ENCODE measurements around the gene GINS2.

GINS2 gene

DNA sequence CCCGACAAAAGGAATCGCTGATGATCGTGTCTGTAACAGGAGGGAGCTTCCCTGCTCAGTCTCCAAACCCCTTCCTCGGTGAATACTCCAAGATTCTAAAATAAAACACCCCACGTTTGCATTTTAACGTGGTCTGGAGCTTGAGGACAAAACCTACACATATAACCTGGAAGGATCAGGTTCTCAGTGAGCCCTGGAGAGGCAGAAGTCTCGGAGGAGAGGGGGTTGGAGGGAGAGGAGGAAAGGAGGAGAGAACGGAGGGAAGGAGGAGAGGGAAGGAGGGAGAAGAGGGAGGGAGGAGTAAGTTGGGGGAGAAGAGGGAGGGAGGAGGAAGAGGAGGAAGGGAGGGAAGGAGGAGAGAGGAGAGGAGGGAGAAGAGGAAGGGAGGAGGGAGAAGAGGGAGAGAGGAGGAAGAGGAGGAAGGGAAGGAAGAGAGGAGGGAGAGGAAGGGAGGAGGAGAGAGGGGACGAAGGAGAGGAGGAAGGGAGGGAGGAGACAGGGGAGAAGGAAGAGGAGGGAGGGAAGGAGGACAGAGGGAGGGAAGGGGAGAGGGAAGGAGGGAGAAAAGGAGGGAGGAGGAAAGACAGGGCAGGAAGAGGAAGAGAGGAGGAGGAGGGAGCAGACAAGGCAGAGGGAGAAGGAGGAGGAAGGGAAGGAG lies 27.4 kb upstream of the GINS2 start:
- DNase-seq (ENCODE audit: low spot score) = no peak

DNA sequence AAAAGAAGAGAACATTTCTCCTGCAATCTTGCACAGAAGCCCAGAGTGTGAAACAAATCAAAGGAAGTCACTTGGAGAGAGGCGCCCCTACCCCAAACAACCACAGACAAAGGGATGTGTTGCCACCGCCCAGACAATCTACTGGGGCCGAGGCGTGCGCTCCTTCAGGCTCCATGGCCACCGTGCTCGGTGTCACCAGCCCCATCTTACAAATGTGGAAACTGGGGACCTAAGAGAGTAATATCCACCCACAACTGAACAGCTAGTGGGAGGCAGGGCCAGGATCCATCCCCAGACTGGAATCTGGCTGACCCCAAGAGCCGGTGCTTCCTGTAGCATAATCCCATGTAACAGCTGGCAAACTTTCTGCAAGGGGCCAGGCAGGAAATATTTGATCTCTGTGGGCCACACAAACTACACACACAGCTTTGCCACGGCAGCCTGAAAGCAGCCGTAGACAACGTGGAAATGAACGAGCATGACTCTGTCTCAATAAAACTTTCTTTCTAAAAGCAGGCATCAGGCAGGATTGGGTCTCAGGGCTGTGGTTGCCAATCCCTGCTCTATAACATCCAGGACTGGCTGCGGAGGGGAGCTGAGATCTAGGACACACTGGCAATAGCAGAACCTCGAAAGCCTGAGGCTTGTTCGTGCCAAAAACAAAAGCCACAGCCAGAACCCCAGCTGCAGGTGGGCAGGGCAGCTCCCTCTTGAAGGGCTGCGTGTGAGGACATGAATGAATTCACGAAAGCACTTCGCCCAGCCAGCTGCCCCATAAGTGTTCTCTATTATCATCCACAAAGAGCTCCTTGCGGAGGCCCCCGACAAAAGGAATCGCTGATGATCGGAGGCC lies 26.6 kb upstream of the GINS2 start:
- DNase-seq (ENCODE audit: low spot score) = no peak

DNA sequence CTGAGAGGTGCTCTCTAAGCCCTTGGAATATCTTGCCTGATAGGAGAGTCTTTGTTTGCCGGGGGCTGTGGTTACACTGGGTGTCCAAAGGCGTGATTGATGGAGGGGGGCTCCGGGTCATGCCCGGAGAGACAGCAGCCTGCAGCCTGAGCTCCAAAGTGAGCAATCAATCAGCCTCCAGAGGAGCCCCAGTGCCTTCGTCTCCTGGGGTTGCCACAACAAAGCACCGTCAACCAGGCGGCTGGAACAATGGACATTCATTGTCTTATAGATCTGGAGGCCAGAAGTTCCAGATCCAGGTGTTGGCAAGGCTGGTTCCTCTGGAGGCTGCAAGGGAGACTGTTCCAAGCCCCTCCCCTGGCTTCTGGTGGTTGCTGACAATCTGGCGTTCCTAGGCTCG lies 24.0 kb upstream of the GINS2 start:
- no peak for DNase-seq (ENCODE audit: low spot score)

DNA sequence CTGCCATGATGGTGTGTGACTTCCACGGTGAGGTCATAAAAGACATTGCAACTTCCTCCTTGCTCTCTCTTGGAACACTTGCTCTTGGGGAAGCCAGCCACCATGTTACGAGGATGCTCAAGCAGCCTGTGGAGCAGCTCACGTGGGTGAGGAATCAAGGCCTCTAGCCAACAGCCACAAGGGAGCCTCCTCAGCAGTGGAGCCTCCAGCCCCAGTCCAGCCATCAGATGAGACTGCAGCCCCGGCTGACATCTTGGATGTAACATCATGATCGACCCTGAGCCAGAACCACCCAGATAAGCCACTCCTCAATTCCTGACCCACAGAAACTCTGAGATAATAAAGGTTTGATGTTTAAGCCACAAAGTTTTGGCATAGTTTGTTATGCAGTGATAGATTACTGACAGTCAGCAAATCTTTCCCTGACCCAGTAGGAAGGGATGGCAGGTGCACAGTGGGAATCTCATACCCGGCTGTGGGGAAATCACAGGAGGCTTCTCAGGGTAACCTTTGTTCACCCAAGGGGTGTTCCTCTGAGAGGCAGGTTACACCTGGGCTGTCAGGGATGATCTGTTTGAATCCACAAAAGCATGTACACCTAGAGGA lies 23.3 kb upstream of the GINS2 start:
- DNase-seq (ENCODE audit: low spot score) = no peak

DNA sequence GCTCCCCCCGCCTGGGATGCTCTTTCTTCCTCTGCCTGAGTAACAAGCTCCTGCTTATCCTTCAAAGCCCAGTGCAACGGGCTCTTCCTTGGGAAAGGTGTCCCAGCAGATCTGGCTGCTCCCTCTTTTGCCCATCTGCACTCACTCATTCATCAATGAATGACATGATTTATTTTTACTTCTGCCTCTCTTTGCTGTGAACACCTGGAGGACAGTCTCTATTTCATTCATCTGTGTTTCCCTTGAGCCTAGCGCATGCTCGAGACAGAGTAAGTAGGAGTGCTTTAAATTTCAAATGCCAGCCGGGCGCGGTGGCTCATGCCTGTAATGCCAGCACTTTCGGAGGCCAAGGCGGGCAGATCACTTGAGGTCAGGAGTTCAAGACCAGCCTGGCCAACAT lies 22.0 kb upstream of the GINS2 start:
- DNase-seq (ENCODE audit: low spot score) = no peak

DNA sequence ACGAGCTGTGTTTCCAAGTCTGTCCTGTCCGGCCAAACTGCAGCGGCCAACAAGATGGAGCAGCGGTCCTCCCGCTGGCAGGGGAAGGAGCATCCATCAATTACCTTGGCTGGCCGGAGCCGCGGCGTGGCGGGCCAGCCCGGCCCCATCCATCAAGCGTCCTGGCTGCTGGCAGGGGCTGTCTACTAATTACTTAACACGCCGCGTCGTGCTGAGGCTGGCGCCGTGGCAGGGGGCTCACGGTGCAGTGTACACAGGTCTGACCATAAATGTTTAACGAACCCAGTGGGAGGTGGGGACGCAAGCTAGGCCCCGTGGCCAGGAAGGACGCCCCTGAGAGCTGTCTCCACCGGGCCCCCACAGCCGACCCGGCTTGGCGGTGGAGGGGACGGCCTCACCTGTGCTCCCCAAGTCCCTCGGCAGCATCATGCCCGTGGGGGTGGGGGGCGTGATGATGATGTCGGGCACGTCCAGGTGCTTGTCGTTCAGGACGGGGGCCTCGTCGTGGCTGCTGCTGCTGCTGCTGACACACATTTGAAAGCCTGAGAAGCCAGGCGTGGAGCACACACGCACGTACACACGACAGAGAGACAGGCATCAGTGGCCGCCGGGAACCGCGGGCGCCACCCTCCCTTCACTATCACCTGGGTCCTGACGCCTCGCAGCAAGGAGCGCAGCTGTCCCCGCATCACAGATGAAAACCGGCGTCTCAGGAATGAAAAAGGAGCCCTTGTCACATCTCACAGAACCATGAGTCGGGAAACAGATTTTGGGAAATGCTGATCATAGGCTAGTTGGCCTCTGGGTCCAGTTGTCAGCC lies 21.2 kb upstream of the GINS2 start:
- DNase-seq (ENCODE audit: low spot score) = no peak

DNA sequence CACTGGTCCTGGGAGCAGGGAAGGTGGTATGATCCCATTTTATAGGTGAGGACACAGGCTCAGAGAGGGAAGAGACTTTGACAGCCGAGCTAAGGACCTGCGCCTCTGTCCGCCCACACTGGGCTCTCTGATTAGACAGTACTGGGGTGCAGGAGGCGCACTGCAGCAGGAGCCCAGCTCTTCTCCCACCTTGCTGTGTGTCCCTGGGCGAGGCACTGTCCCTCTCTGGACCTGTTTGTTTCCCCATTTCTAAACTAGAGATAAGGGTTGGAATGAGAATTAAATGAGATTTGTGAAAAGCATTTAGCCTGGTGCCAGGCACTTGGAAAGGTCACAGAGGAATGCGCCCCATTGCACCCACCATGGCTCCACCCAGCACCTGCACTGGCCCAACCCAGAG lies 19.6 kb upstream of the GINS2 start:
- DNase-seq (ENCODE audit: low spot score) = no peak

DNA sequence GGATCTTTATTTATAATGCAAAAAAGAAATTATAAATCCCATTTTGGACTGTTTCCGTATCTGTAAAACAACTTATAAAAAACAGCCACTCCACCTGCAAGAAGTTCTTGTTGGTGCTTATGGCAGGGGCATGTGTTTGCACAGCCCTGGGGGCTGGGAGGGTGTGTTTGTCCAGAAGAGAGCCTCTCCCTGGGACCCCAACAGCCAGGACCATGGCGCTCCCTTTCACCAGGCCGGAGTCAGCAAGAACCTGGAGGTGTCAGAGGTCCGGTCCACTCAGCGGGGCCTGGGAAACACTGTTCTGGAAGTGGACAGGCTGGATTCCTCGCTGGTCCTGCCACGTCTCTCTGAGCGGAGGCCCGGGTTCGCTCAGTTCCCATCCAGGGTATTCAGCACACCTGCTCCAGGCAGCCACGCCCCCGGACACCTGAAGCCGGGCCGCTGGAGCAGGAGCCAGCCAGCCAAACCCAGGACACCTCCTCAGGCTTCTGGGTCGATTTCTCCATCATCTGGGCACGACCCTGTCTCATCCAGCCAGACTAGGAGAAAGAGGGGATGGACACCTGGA lies 18.9 kb upstream of the GINS2 start:
- DNase-seq (ENCODE audit: low spot score) = no peak

DNA sequence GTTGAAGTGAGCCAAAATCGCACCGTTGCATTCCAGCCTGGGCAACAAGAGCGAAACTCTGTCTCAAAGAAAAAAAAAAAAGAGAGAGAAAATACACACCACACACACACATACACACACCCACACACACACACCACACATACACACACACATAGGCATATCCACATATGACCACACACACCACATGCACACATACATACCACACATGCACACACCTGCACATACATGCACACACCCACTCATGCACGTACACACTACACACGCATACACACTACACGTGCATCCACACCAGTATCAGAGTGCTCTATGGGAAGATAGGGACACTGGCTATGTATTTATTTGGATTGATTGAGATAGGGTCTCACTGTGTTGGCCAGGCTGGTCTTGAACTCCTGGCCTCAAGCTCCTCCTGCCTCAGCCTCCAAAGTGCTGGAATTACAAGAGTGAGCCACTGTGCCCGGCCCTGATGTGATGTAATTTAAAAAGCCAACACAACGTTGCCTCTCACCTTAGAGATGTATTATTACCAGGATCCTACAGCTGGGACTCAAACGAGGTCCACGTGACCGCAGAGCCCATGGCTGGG lies 17.8 kb upstream of the GINS2 start:
- no peak for DNase-seq (ENCODE audit: low spot score)

DNA sequence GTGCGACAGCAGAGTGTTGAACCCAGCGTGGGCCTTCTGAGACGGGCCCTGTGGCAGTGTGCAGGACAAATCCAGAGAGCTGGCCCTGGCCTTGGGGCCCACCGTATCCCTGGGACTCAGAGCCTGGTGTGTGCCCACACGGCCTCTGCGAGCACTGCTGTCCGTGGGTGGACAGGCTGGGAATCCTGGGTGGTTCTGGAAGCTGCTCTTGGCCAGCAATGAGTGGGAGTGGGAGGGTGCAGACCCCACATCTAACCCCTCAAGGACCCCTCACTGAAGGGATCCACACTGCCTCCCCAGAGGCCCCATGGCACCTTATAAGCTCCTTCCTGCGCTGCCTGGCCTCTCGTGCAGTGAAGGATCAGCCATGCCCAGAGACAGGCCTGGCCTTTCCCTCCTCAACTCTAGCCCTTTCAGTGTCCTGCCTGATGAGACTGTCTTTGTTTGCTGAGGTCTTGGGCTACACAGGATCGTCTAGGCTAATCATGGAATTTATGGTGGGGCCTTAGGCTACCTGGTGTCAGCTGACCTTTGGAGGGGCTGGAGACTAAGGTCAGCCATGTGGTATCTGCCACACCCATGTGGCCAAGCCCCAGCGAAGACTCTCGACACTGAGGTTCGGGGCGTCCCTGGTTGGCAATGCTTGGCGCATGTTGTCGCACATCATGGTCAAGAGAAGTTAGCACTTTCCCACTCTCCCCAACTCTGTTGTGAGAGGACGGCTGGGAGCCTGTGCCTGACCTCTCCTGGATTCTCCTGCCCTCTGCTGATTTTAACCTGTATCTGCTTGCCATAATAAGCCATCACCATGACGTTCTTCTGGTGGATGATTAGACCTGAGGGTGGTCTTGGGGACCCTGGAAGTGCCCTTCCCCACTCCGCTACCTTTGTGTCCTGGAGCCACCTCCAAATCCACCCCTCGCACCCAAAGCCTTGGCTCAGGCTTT lies 16.4 kb upstream of the GINS2 start:
- no peak for DNase-seq (ENCODE audit: low spot score)

DNA sequence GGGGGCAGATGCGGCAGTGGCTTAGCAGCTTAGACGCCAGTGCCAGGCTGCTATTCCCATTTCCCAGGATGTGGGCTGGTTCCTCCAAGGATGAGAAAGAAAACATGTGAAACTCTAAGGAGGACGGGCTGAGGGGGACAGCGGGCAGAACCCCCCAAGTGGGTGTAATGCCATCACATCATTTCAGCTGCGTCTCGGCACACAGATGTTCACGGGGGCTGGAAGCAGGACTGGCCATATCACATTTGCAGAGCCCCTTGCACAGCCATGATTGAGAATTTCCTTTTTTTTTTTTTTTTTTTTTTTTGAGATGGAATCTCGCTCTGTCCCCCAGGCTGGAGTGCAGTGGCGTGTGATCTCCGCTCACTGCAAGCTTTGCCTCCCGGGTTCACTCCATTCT lies 15.3 kb upstream of the GINS2 start:
- no peak for DNase-seq (ENCODE audit: low spot score)

DNA sequence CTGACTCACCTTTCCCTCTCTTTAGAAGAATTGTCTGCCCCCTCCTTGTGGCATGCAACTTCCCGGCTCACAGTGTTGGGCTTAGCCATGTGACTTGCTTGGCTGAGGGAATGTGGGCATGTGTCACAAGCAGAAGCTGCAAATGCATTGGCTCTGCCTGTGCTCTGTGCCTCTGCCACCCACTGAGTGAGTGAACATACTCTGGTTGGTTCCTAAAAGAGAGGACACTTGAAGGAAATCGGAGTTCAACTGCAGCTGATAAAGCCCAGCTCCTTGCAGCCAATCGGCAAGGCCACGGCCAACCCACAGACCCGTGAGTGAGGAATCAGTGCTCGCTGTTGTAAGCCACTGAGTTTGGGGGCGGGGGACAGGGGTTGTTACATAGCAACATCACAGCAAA lies 10.9 kb upstream of the GINS2 start:
- no peak for DNase-seq (ENCODE audit: low spot score)

DNA sequence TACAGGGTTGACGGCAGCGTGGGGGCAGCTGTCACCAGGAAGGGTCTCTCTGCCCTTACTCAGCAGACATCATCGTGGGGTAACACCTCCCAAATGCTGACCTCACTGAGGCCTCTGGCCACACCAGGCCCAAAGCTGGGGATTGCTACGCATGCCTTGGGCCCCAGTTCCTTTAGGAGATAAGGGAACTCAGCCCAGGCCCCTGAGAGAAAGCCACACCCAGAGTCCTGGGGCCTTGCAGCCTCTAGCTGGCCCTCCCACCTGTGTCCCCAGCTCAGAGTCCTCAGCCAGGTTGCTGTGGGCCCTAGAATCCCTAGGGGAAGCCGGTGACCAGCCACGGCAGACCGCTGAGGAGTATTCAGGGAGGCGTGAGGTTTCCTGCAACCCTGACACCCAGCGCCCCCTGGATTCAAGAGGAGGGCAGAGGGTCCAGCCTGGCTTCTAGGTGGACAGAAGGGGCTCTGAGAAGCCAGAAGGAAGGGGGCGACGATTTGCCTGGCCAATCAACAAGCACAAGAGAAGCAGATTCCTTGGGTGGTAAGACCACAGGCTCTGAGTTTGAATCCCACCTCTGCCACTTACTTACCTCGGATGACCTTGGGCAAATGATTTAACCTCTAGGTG lies 10.3 kb upstream of the GINS2 start:
- DNase-seq (ENCODE audit: low spot score) = no peak

DNA sequence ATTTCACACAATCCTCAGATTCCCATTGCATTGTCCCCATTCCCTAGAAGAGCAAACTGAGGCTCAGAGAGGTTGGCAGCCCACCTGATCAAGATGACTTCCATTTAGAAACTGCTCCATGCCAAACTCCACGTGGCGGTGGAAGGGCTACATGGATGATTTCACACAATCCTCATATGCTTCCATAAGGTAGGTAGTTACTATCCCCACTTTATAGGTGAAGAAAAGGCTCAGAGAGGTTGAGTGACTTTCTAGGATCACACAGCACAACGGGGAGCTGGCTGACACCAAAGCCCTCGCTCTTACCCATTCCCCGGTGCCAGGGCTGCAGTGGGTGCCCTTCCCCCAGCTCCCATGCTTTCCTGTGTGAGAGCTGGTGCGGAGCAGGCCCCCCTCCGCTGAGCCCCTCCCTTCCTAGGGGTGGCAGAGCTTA lies 9.7 kb upstream of the GINS2 start:
- DNase-seq (ENCODE audit: low spot score) = no peak

DNA sequence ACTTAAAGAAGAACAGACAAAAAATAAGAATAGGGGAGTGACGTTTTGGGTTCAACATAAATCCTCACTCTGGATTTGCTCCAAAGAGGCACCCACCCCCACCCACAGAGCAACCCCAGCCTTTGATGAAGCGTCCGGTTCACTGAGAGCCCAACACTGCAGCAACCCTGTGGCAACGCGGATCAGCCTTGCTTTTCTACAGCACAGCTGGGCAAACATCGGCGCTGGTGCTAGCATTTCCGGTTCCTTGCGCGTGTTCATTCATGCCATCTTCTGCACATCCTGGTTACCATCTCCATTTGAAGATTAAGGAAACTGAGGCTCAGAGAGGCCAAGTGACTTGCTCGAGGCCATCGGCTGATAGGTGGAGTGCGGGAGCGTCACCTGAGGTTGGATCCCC lies 8.7 kb upstream of the GINS2 start:
- DNase-seq (ENCODE audit: low spot score) = no peak

DNA sequence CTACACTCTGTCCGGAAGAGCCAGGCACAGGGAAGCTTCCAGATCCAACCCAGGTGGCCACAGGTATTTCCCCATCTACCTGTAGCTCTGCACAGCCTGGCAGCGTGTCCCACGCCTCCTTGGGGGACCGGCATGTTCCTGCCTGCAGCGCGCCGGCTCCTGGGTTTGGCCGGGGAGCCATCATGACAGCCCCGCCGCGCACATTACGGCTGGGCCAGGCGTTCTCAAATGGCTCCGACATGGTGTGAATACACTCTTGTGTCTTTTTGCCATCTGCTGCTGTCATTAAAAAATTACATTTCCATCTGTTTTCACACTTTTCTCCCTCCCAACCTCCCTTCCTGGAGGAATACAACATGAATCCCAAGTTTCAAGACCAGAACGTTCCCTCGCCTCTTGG lies 8.0 kb upstream of the GINS2 start:
- DNase-seq (ENCODE audit: low spot score) = no peak

DNA sequence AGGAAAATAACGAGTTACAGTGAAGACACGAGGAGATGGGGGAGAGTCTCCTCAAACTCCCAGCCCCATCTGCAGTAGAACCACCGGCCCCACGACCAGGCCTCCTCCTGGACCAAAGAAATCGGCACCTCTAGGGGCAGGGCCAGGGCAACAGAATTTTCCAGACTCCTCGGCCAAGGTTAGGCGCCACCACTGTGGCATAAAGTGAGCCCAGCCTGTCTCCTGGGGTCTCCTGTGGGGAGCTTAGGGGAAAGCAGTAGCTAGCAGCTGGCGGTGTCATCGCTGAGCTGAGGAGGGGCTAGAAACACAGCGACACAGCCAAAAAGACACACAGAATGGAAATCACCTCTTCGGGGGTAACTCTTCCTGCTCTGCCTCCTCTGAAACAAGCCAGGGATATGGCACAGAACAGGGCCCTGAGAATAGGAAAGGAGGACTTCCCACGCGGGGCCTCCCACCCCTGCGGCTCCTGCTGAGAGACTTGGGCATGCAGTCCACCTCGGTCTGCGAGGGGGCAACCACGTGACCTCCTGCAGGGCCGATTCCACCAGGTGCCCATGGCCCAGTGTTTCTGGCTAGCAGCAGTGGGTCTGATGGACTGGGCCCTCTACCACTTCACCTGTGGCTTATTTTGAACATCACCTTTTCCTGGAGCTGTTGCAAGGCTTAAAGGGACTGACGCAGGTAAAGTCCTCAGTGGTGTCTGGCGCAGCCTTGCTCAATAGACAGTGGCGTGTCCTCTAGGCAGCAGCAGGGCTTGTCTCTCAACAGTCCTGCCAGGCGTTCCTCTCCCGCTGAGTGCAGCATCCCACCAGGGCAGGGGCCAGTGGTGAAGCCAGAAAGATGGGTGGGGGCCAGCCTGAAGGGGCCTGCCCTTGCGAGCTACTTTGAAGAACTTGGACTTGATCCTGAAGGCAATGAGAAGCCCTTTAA lies 6.7 kb upstream of the GINS2 start:
- DNase-seq (ENCODE audit: low spot score) = no peak

DNA sequence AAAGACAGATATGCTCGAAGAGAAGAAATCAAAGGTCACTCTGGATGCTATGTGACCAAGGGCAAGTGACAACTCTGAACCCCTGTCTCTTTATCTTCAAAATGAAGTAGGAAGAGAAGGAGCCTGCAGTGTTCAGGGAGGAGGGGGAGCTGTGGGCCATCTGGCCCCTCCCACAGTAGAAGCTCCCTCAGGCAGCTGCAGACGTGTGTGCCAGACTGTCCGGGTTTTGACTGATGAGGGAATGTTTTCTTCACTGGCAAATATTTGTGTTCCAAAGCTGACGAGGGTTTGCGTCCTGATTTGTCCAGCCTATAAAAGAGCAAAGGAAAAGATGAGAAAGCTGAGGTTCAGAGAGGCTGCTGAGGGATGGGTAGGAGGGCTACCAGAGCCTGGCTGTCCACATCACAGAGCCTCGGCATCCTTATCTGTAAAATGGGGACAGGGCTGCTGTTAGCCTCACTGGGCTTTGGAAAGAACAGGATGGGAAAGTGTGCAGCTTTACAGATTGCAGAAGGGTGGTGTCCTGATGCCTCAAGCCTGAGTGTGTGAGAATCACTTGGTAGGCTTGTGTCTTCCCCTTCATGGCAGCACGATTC lies 1.8 kb upstream of the GINS2 start:
- DNase-seq (ENCODE audit: low spot score) = no peak

DNA sequence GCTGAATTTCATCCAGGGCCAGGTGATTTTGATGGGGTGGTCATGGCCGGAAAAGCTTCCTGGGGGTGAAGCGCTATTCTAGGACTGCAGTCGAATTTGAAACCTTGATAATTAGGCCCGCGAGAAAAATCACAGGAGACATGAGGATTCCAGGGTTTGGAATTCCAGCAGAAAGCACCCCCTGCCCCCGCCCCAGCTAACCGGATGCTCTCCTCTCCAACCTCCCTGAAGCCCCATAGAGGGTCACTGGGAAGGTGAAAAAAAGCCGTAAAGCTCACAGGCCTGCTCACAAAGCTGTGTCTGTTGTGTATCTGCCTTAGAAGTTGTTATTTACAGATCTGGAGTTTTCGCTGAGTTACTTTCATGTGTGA lies 1.2 kb upstream of the GINS2 start:
- no peak for DNase-seq (ENCODE audit: low spot score)
